GM19035 (cell line): Measurements from ENCODE around the gene P2RX6.
"Not testable (repeated sequence)": the region's sequence is repeated elsewhere in the genome, so short reads cannot be mapped to it uniquely, and the experiment has no call there.

ENCODE experiments used
- ATAC-seq: cut with Tn5 transposase; IDR thresholded peaks from one replicate; pipeline ENCODE4 v1.9.1; 2021; ENCODE audit not compliant: unreplicated experiment

The P2RX6 gene

DNA sequence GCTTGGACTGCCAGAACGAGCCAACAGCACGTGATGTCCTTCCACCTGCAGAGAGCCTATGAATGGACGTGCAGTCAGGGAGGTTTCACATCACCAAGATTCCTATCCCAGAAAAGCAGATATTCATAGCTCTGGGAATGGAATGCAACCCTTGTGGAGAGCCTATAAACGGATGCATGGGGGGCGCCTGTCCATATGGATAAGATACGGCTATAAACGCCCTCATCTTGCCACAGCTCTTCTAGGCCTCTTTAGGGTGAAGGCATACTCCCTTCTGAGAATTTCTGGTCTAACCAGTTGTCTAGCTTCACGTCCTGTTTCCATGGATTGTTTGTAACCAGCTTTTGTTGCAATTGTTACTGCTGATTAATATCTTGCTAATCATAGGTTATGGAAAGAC is 56.8 kb downstream of the P2RX6 start:
- ATAC-seq, result not testable (repeated sequence)

DNA sequence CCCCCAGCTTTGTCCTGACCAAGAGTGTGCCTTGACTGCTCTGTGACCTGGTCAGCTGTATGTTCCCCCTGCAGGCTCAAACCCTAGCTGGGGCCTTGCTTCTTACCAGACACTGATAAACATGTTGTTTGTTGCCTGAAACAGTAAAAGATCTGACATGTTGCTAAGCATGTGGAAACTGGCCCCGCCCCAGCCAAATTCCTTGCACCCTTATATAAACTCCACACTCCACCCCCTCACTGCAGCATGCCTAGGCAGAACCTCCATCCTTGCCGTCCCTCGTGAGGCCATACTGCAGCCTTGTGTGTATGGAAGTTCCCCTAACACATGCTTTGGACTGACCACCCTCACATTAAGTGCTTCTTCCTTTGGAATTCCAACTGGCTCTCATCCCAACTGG is 58.1 kb downstream of the P2RX6 start:
- ATAC-seq, result no peak

DNA sequence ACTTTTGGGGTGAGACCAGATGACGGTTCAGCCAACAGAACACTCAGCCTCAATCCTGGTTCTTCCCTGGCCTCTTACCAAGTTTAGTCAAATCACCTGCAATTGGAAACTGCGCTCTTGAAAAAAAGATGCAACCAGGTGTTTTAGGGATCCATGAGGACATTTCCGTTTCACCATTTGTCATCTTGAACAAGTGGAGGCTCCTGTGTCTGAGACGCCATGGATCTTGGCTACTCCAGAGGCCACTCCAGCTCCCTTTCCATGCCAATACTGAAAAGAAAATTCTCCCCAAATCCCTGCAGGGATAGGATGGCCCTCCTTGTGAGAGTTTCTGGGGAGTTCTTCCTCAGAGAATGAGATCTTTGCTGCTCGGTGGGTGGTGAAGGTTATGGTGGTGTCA is 58.5 kb downstream of the P2RX6 start:
- ATAC-seq, result no peak

DNA sequence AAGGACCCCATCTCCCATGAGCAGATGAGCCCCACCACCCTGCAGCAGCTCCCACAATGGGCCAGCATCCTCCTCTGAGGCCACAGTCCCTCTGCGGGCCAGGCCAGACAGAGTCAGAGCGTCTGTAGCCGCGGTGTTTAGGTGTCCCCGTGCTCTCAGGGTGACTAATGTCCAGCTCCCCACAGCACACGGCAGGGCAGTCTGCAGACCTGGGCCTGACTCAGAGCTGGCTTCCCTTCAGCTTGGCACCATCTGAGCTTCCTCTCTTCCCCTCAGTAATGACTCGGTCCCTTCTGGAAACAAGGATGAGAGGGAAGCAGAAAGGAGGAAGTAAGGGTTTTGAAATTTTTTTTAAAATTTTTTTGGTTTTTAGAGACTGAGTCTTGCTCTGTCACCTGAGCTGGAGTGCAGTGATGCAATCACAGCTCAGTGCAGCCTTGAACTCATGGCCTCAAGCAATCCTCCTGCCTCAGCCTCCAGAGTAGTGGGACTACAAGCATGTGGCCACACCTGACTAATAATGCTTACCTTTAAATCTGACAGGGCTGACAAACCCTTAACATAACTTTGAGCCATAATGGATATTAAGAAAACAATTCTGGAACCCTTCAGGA is 59.2 kb downstream of the P2RX6 start:
- ATAC-seq, result no peak

DNA sequence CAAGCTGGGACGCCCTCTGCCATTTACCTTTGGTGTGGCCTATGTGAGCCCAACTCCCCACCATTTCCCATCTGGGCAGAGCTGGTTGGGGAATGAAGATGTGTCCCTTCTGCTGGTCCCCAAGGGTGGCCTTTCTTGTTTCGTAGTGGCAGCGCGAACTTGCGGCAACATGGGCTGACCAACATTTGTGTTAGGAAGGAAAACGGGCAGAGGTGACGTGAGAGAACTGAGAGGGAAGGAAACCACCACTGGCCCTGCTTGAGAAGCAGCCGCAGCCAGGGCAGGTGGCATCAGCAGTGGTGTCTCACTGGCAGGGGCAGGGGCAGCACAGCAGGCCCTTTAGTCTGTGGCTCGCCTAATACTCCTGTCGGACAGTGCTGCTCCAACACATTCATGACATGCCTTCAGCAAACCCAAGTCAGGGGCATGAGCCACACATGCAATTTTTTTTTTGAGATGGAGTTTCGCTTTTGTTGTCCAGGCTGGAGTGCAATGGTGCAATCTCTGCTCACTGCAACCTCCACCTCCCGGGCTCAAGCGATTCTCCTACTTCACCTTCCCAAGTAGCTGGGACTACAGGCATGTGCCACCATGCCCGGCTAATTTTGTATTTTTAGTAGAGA is 60.7 kb downstream of the P2RX6 start:
- no peak for ATAC-seq

DNA sequence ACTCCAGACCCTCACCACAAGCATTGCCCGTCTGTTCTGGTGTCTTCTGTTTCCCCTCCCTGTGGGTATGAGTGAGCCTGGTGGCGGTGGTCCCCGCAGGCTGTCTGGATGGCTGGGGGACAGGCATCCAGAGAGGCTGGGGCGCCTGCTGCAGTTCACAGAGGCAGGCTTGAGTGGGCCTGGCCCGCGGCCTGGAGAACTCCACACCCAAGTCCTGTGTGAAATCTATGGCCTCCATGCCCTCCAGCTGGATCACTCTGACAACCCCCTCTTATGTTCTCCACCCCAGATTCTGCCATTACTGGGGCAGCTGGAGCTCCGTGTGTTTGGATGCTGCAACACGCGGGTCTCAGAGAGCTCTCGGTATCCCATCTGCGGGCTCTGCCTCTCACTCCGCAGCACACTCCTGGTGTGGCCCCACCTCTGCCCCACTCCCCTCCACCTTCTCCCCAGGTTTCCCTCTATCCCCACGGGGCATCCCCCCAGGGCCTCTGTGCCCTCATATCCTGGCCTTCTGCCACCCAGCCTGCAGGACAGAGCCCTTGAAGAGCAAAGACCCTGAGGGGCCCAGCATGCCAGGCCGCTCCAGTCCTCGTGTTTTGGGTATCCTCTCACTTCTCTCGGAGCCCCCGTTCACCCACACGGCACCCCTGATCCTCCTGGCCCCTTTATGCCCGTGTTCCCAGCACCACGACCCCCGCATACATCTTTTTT is 62.1 kb downstream of the P2RX6 start:
- ATAC-seq, result no peak
